Hepatocyte (in vitro differentiated cells): ENCODE results near the gene SERPINB6. TPM values are rescaled to one million over a fixed set of nuclear protein-coding genes. Genes with fewer than 3 reads are reported as not detected.

ENCODE experiments used
- DNase-seq: peaks from one replicate; pipeline ENCODE4 v3.0.0-alpha.2; 2016; ENCODE audit warnings: low spot score
- H2AFZ ChIP-seq: fragments of 200-600 bp; sonication (generic); 2 replicates; pipeline ENCODE4 v1.6.0; 2016; ENCODE audit warnings: antibody characterized with exemption, mild to moderate bottlenecking
- H3K27ac ChIP-seq: fragments of 200-600 bp; sonication (generic); 2 replicates; pipeline ENCODE4 v1.5.1; 2016; ENCODE audit warnings: mild to moderate bottlenecking
- H3K27me3 ChIP-seq: fragments of 200-600 bp; sonication (generic); 2 replicates; pipeline ENCODE4 v1.6.1; 2016
- H3K36me3 ChIP-seq: fragments of 200-600 bp; sonication (generic); replicated peaks from 2 replicates; pipeline ENCODE4 v1.5.1; 2016; ENCODE audit warnings: low read depth; ENCODE audit not compliant: insufficient read depth
- H3K4me1 ChIP-seq: fragments of 200-600 bp; sonication (generic); 2 replicates; pipeline ENCODE4 v1.5.1; 2016; ENCODE audit warnings: mild to moderate bottlenecking, moderate library complexity; ENCODE audit not compliant: insufficient read depth
- H3K4me2 ChIP-seq: fragments of 200-600 bp; sonication (generic); 2 replicates; pipeline ENCODE4 v1.6.0; 2016
- H3K4me3 ChIP-seq: fragments of 200-600 bp; sonication (generic); 2 replicates; pipeline ENCODE4 v1.5.1; 2016; ENCODE audit warnings: mild to moderate bottlenecking
- H3K79me2 ChIP-seq: fragments of 200-600 bp; sonication (generic); 2 replicates; pipeline ENCODE4 v1.6.0; 2017; ENCODE audit warnings: mild to moderate bottlenecking
- H3K9me2 ChIP-seq: fragments of 200-600 bp; sonication (generic); replicated peaks from 2 replicates; pipeline ENCODE4 v1.6.0; 2017; ENCODE audit warnings: mild to moderate bottlenecking; ENCODE audit not compliant: insufficient read depth
- H3K9me3 ChIP-seq: fragments of 200-600 bp; sonication (generic); 2 replicates; pipeline ENCODE4 v1.5.1; 2016; ENCODE audit warnings: low read depth, mild to moderate bottlenecking
- H4K20me1 ChIP-seq: fragments of 200-600 bp; sonication (generic); 2 replicates; pipeline ENCODE4 v1.6.0; 2016; ENCODE audit warnings: mild to moderate bottlenecking; ENCODE audit not compliant: insufficient read depth, poor library complexity, severe bottlenecking
- EZH2 ChIP-seq: fragments of 200-600 bp; sonication (generic); IDR thresholded peaks from 2 replicates; pipeline ENCODE4 v1.6.1; 2016; ENCODE audit warnings: antibody characterized with exemption, mild to moderate bottlenecking, borderline replicate concordance
- EZH2phosphoT487 ChIP-seq: fragments of 200-600 bp; sonication (generic); IDR thresholded peaks from one replicate; pipeline ENCODE4 v1.6.1; 2018; ENCODE audit warnings: antibody characterized with exemption, mild to moderate bottlenecking, low read depth, moderate library complexity; ENCODE audit not compliant: unreplicated experiment, severe bottlenecking
- WGBS: methylation state at CpG from one replicate; pipeline ENCODE4 v1.1.6; 2016; ENCODE audit warnings: low lambda C conversion rate; ENCODE audit errors: missing lambda C conversion rate; 5-methylcytosine and 5-hydroxymethylcytosine counted together
- polyA plus RNA-seq: library from polyadenylated mRNA; unstranded; fragments of >200 nt; fragmentation: Nextera tagmentation; extraction: Ambion mirVana; gene quantifications from 2 replicates; pipeline ENCODE4 v1.2.1, GENCODE V29; 2016
- total RNA-seq: library from RNA; depleted of rRNA; stranded (reverse); fragments of >200 nt; gene quantifications from 2 replicates; pipeline ENCODE4 v1.2.3, GENCODE V29; 2014
- TF ChIP-seq, protein P1 (sequence below): fragments of 200-600 bp; sonication (generic); IDR thresholded peaks from 2 replicates; pipeline ENCODE4 v1.5.1; 2016; ENCODE audit warnings: antibody characterized with exemption, mild to moderate bottlenecking; ENCODE audit not compliant: poor library complexity

Gene SERPINB6
- total and polyA plus RNA-seq, 2 experiments from 2014 or later = 87.9 to 109 TPM

- Histone ChIP-seq H3K4me2 (peak overlapping the region; percentile 98), H3K79me2 (peaks cover 5% of the 10 kb centered on the region), H2AFZ (no peak overlapping the region), H3K9me3 (no peaks in the 10 kb centered on the region), H3K36me3 (no peaks in the 10 kb centered on the region), H4K20me1 (no peaks in the 10 kb centered on the region), H3K27me3 (no peaks in the 10 kb centered on the region), H3K9me2 (no peaks in the 10 kb centered on the region), H3K27ac (no peak overlapping the region), H3K4me1 (peaks cover 7% of the 10 kb centered on the region), H3K4me3 (no peak overlapping the region)
- TF ChIP-seq, protein P1, sequence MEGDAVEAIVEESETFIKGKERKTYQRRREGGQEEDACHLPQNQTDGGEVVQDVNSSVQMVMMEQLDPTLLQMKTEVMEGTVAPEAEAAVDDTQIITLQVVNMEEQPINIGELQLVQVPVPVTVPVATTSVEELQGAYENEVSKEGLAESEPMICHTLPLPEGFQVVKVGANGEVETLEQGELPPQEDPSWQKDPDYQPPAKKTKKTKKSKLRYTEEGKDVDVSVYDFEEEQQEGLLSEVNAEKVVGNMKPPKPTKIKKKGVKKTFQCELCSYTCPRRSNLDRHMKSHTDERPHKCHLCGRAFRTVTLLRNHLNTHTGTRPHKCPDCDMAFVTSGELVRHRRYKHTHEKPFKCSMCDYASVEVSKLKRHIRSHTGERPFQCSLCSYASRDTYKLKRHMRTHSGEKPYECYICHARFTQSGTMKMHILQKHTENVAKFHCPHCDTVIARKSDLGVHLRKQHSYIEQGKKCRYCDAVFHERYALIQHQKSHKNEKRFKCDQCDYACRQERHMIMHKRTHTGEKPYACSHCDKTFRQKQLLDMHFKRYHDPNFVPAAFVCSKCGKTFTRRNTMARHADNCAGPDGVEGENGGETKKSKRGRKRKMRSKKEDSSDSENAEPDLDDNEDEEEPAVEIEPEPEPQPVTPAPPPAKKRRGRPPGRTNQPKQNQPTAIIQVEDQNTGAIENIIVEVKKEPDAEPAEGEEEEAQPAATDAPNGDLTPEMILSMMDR = no peak
- TF ChIP-seq EZH2phosphoT487 (no peak), EZH2 (no peak)
- 75% methylated on average over 12 of the region's 12 CpGs for WGBS
- DNase-seq = no peak
Observed at GRCh38 chr6:2900821-2901644, 70.3 kb downstream of the SERPINB6 start.

- DNase-seq = no peak
- Histone ChIP-seq H3K9me2 (no peaks in the 10 kb centered on the region), H3K27me3 (no peaks in the 10 kb centered on the region), H2AFZ (no peak overlapping the region), H3K4me1 (peaks cover 7% of the 10 kb centered on the region), H3K9me3 (no peaks in the 10 kb centered on the region), H3K27ac (no peak overlapping the region), H4K20me1 (no peaks in the 10 kb centered on the region), H3K36me3 (no peaks in the 10 kb centered on the region), H3K79me2 (peaks cover 5% of the 10 kb centered on the region), H3K4me3 (no peak overlapping the region), H3K4me2 (peak overlapping the region; percentile 98)
- 80% methylated on average over 15 of the region's 15 CpGs for WGBS
- TF ChIP-seq, protein P1 = no peak
- TF ChIP-seq EZH2 = no peak
- TF ChIP-seq EZH2phosphoT487 = no peak
Observed at GRCh38 chr6:2900221-2900807, 71.1 kb downstream of the SERPINB6 start.

- H3K79me2 ChIP-seq = peaks cover 5% of the 10 kb centered on the region
- H3K27me3 ChIP-seq = no peaks in the 10 kb centered on the region
- peaks cover 7% of the 10 kb centered on the region for H3K4me1 ChIP-seq
- H3K9me3 ChIP-seq = no peaks in the 10 kb centered on the region
- no peak for TF ChIP-seq EZH2
- no peak for TF ChIP-seq EZH2phosphoT487
- TF ChIP-seq, protein P1 = no peak
- no peak overlapping the region for H3K4me3 ChIP-seq
- no peak overlapping the region for H3K4me2 ChIP-seq
- no peaks in the 10 kb centered on the region for H4K20me1 ChIP-seq
- no peak overlapping the region for H3K27ac ChIP-seq
- H2AFZ ChIP-seq = no peak overlapping the region
- H3K9me2 ChIP-seq = no peaks in the 10 kb centered on the region
- H3K36me3 ChIP-seq = no peaks in the 10 kb centered on the region
- no peak for DNase-seq
- 95% methylated on average over 6 of the region's 6 CpGs for WGBS
Observed at GRCh38 chr6:2899596-2899995, 71.8 kb downstream of the SERPINB6 start.

Other genes with a start within 250 kb of the SERPINB6 start
- 0.28 and 0.43 TPM in 2 replicates for gene MYLK4, start 220.6 kb downstream of the SERPINB6 start, total RNA-seq
- 0.29 and 0.36 TPM in 2 replicates for gene MYLK4, start 220.6 kb downstream of the SERPINB6 start, polyA plus RNA-seq
- 47.6 TPM in 2 replicates for gene WRNIP1, start 206.2 kb downstream of the SERPINB6 start, total RNA-seq
- gene WRNIP1, start 206.2 kb downstream of the SERPINB6 start, polyA plus RNA-seq = 44.9 and 54.6 TPM in 2 replicates
- 48.6 and 57.0 TPM in 2 replicates for gene SERPINB1, start 129.7 kb downstream of the SERPINB6 start, total RNA-seq
- gene SERPINB1, start 129.7 kb downstream of the SERPINB6 start, polyA plus RNA-seq = 45.9 and 56.5 TPM in 2 replicates
- gene SERPINB9, start 68.3 kb downstream of the SERPINB6 start, total RNA-seq = 37.2 and 51.1 TPM in 2 replicates
- 60.5 and 70.0 TPM in 2 replicates for gene SERPINB9, start 68.3 kb downstream of the SERPINB6 start, polyA plus RNA-seq
- gene NQO2, start 28.3 kb upstream of the SERPINB6 start, total RNA-seq = 22.5 and 23.4 TPM in 2 replicates
- gene NQO2, start 28.3 kb upstream of the SERPINB6 start, polyA plus RNA-seq = 28.6 and 38.5 TPM in 2 replicates
- gene RIPK1, start 96.9 kb upstream of the SERPINB6 start, total RNA-seq = 16.2 and 21.0 TPM in 2 replicates
- gene RIPK1, start 96.9 kb upstream of the SERPINB6 start, polyA plus RNA-seq = 14.0 and 14.6 TPM in 2 replicates
- 42.4 and 52.0 TPM in 2 replicates for gene BPHL, start 147.1 kb upstream of the SERPINB6 start, total RNA-seq
- gene BPHL, start 147.1 kb upstream of the SERPINB6 start, polyA plus RNA-seq = 61.2 and 77.0 TPM in 2 replicates
- 97.2 and 115 TPM in 2 replicates for gene TUBB2A, start 186.0 kb upstream of the SERPINB6 start, total RNA-seq
- 183 and 185 TPM in 2 replicates for gene TUBB2A, start 186.0 kb upstream of the SERPINB6 start, polyA plus RNA-seq